CD4-positive, alpha-beta T cell (primary cell): ENCODE measurements around the gene STIM2. TPM values are rescaled to one million over a fixed set of nuclear protein-coding genes. Genes with fewer than 3 reads are reported as not detected.

ENCODE experiments used
- ATAC-seq: fragments of 200-7000 bp; cut with Tn5 transposase; one replicate; pipeline ENCODE4 v1.10.0; 2022; ENCODE audit warnings: mild to moderate bottlenecking; ENCODE audit not compliant: poor library complexity
- CTCF ChIA-PET: fragments of 350-600 bp; sonication (Branson Sonifier 250); formaldehyde crosslinking; loops from one replicate; lab custom pipeline; 2021; ENCODE audit warnings: antibody characterized with exemption, inconsistent platforms; lab: Charles Lee
- POLR2A ChIA-PET: fragments of 350-600 bp; sonication (Branson Sonifier 250); formaldehyde crosslinking; loops from one replicate; lab custom pipeline; 2021; ENCODE audit warnings: antibody characterized with exemption, inconsistent platforms; lab: Charles Lee
- DNase-seq, 14 experiments: peaks; one replicate each; pipeline ENCODE4 v3.0.0-alpha.2; 2013 to 2020; ENCODE audit warnings: mixed read lengths in 2 of 14
- H3K27ac ChIP-seq, 2 donors: one replicate each; pipeline versions ENCODE4 v1.5.1 to v1.7.0; 2013; ENCODE audit warnings: low read length in 2 of 2, low read depth in 1 of 2, mild to moderate bottlenecking in 1 of 2
- H3K27me3 ChIP-seq, 2 experiments: 1 replicate in 1 of 2; 2 replicates in 1 of 2; pipeline versions ENCODE4 v1.6.1 to v1.7.0; 2013; ENCODE audit warnings: low read length in 2 of 2, control low read depth in 1 of 2, mild to moderate bottlenecking in 1 of 2, moderate library complexity in 1 of 2; ENCODE audit not compliant: insufficient read depth in 2 of 2, control insufficient read depth in 1 of 2
- H3K36me3 ChIP-seq: one replicate; pipeline ENCODE4 v1.6.1; 2013; ENCODE audit warnings: low read length, control low read depth; ENCODE audit not compliant: insufficient read depth
- H3K4me1 ChIP-seq: one replicate; pipeline ENCODE4 v1.6.1; 2013; ENCODE audit warnings: low read length, control low read depth; ENCODE audit not compliant: insufficient read depth
- H3K4me3 ChIP-seq: one replicate; pipeline ENCODE4 v1.5.1; 2013; ENCODE audit warnings: mild to moderate bottlenecking, low read length, moderate library complexity
- H3K9me3 ChIP-seq, 2 experiments: 1 replicate in 1 of 2; 2 replicates in 1 of 2; pipeline versions ENCODE4 v1.6.1 to v1.7.0; 2013; ENCODE audit warnings: low read length in 2 of 2, mild to moderate bottlenecking in 2 of 2, control low read depth in 1 of 2, moderate library complexity in 1 of 2; ENCODE audit not compliant: control insufficient read depth in 1 of 2, insufficient read depth in 1 of 2
- H3K27ac Mint-ChIP-seq: one replicate; pipeline ENCODE4 v1.8.0; 2020; ENCODE audit warnings: mixed read lengths
- H3K27me3 Mint-ChIP-seq: one replicate; pipeline ENCODE4 v1.8.0; 2021; ENCODE audit warnings: mixed read lengths
- H3K36me3 Mint-ChIP-seq: one replicate; pipeline ENCODE4 v1.8.0; 2021; ENCODE audit warnings: low read depth, mixed read lengths
- H3K4me1 Mint-ChIP-seq: one replicate; pipeline ENCODE4 v1.8.0; 2021; ENCODE audit warnings: low read depth, mixed read lengths
- H3K4me3 Mint-ChIP-seq: one replicate; pipeline ENCODE4 v1.8.0; 2020; ENCODE audit warnings: mild to moderate bottlenecking, mixed read lengths
- H3K9me3 Mint-ChIP-seq: one replicate; pipeline ENCODE4 v1.8.0; 2020; ENCODE audit warnings: mixed read lengths
- intact Hi-C, 2 experiments: fragments of 100-400 bp; cut with DNase I in 1 of 2; cut with micrococcal nuclease in 1 of 2; formaldehyde crosslinking; loops; one replicate each; pipeline versions ENCODE4 v1.15.1 to v1.9.0; 2023 to 2025; cut with DNase I, micrococcal nuclease
- total RNA-seq, 174 experiments: library from RNA in 2 of 174; stranded (reverse) in 2 of 174; gene quantifications; one replicate each; pipeline ENCODE4 v1.2.3 and lab custom pipeline; 2021 to 2026
- TF ChIP-seq, protein P1 (sequence below): fragments of 200-600 bp; IDR thresholded peaks from one replicate; pipeline ENCODE4 v1.8.0; 2022; ENCODE audit warnings: antibody characterized with exemption, mild to moderate bottlenecking

The STIM2 gene
- total RNA-seq, 2 experiments from 2014 or later = 53.7 to 54.9 TPM

DNA sequence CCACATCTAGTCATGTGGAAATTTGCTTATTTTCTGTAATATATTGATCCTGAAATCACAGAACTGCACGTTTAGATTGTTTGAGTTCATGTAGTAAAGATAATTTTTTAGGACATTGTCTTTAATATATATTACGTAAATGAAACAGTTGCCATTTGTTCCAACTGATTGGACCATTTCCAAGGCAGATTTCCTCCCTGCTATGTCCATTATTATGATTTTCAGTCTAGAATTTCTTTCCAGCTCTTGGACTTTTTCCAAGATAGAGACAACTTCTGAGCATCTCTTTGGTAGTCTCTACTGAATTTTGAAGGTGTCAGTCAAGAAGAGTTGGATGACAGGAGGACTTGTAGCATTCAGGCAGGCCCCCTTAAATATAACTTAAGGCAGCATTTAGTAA lies 94.6 kb downstream of the STIM2 start:
- no peak overlapping the region for H3K27ac Mint-ChIP-seq
- peaks cover 58% of the 10 kb centered on the region for H3K4me1 Mint-ChIP-seq
- Histone ChIP-seq H3K9me3 (peaks cover 0 to 4% of the 10 kb centered on the region in 2 experiments), H3K27me3 (no peaks in the 10 kb centered on the region), H3K36me3 (peaks cover 5% of the 10 kb centered on the region), H3K4me3 (no peak overlapping the region), H3K27ac (no peak overlapping the region), H3K4me1 (peaks cover 6% of the 10 kb centered on the region)
- no peaks in the 10 kb centered on the region for H3K9me3 Mint-ChIP-seq
- ChIA-PET POLR2A (no interaction called here), CTCF (no interaction called here)
- TF ChIP-seq, protein P1, sequence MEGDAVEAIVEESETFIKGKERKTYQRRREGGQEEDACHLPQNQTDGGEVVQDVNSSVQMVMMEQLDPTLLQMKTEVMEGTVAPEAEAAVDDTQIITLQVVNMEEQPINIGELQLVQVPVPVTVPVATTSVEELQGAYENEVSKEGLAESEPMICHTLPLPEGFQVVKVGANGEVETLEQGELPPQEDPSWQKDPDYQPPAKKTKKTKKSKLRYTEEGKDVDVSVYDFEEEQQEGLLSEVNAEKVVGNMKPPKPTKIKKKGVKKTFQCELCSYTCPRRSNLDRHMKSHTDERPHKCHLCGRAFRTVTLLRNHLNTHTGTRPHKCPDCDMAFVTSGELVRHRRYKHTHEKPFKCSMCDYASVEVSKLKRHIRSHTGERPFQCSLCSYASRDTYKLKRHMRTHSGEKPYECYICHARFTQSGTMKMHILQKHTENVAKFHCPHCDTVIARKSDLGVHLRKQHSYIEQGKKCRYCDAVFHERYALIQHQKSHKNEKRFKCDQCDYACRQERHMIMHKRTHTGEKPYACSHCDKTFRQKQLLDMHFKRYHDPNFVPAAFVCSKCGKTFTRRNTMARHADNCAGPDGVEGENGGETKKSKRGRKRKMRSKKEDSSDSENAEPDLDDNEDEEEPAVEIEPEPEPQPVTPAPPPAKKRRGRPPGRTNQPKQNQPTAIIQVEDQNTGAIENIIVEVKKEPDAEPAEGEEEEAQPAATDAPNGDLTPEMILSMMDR = no peak
- no peak for ATAC-seq
- intact Hi-C loops = no loop called here
- no peak overlapping the region for H3K4me3 Mint-ChIP-seq
- DNase-seq = no peak
- peaks cover 50% of the 10 kb centered on the region for H3K36me3 Mint-ChIP-seq
- no peaks in the 10 kb centered on the region for H3K27me3 Mint-ChIP-seq

DNA sequence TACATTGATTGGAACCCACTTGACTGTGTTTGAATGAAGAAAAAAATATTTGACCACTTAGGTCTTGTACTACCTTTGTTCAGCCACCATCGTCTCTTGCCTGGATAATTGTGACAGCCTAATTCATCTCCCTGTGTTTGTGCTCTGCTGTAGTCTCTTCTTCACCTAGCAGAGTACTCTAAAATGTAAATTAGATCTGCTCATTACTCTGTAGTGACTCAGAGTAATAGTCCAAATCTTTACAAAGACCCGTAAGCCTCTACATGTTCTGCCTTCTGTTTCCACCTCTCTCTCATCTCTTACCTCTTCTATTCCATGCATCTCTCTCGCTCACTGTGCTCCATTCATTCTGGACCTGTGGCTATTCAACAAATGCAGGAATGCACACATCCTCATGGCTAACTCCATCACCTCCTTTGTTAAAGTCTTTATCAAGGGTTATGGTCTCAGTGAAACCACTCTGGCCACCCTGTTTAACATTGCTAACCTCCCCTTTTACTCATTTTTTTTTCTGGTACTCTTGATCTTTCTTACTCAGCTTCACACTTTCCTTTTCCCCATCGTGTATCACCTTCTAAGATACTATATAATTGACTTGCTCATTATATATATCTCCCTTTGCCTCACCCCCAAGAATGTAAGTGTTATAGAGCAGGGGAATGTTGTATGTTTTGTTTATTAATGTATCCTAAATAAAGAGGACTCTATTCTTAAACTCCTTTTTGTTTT lies 98.4 kb downstream of the STIM2 start:
- Histone ChIP-seq H3K27ac (no peak overlapping the region), H3K36me3 (peaks cover 10% of the 10 kb centered on the region), H3K9me3 (no peaks in the 10 kb centered on the region), H3K4me3 (no peak overlapping the region), H3K27me3 (no peaks in the 10 kb centered on the region), H3K4me1 (peaks cover 3% of the 10 kb centered on the region)
- ATAC-seq (peak; percentile 32), DNase-seq (no peak)
- CTCF ChIA-PET = interaction anchor here (0.6 kb wide), 1 partner anchor 223 kb away, joined by 3 read pairs; no protein-coding TSS in a partner anchor
- no peaks in the 10 kb centered on the region for H3K9me3 Mint-ChIP-seq
- H3K27ac Mint-ChIP-seq = peak overlapping the region; percentile 7
- peaks cover 52% of the 10 kb centered on the region for H3K4me1 Mint-ChIP-seq
- intact Hi-C loops = no loop called here
- POLR2A ChIA-PET = interaction anchor here (1.3 kb wide), 1 partner anchor 71 kb away, joined by 3 read pairs; no protein-coding TSS in a partner anchor
- peaks cover 44% of the 10 kb centered on the region for H3K36me3 Mint-ChIP-seq
- H3K4me3 Mint-ChIP-seq = no peak overlapping the region
- TF ChIP-seq, protein P1 = no peak
- no peaks in the 10 kb centered on the region for H3K27me3 Mint-ChIP-seq

GRCh38 chr4:26959654-26960047 lies 99.0 kb downstream of the STIM2 start:
- CTCF ChIA-PET = interaction anchor here (0.6 kb wide), 1 partner anchor 223 kb away, joined by 3 read pairs; no protein-coding TSS in a partner anchor
- Histone ChIP-seq H3K4me1 (peaks cover 3% of the 10 kb centered on the region), H3K27me3 (no peaks in the 10 kb centered on the region), H3K4me3 (no peak overlapping the region), H3K27ac (no peak overlapping the region), H3K9me3 (no peaks in the 10 kb centered on the region), H3K36me3 (peaks cover 10% of the 10 kb centered on the region)
- H3K4me3 Mint-ChIP-seq = no peak overlapping the region
- DNase-seq (peak in 3 of 14 experiments; percentile 19 to 37 (median 30)), ATAC-seq (peak; percentile 57)
- H3K9me3 Mint-ChIP-seq = no peaks in the 10 kb centered on the region
- peaks cover 56% of the 10 kb centered on the region for H3K4me1 Mint-ChIP-seq
- H3K27me3 Mint-ChIP-seq = no peaks in the 10 kb centered on the region
- POLR2A ChIA-PET = no interaction called here
- TF ChIP-seq, protein P1 = no peak
- intact Hi-C loops = loop anchor here in 1 of 2 experiments (2.0 kb wide), 1 partner anchor 17 kb away; no protein-coding TSS in a partner anchor
- H3K27ac Mint-ChIP-seq = peak overlapping the region; percentile 7
- H3K36me3 Mint-ChIP-seq = peaks cover 44% of the 10 kb centered on the region
